PC-9 (cell line): ENCODE measurements around the gene MCEMP1. TPM values are rescaled to one million over a fixed set of nuclear protein-coding genes. Genes with fewer than 3 reads are reported as not detected.

Experiments
- BruUV-seq: library from RNA; stranded (reverse); fragments of 400-500 nt; replicated peaks from 2 replicates; lab custom pipeline; 2021; lab: Mats Ljungman, UMichigan
- CTCF ChIA-PET: fragments of 300-600 bp; sonication (Branson Sonifier 250); formaldehyde crosslinking; loops from one replicate; lab custom pipeline; 2022; ENCODE audit warnings: antibody characterized with exemption; lab: Charles Lee
- POLR2A ChIA-PET: fragments of 300-600 bp; sonication (Branson Sonifier 250); formaldehyde crosslinking; loops from one replicate; lab custom pipeline; 2022; ENCODE audit warnings: antibody characterized with exemption; ENCODE audit not compliant: unreplicated experiment; lab: Charles Lee
- DNase-seq, 2 experiments: peaks; one replicate each; pipeline versions ENCODE4 v3.0.0 to v3.0.0-alpha.2; 2015 to 2022; ENCODE audit warnings: mixed read lengths in 1 of 2
- H2AFZ ChIP-seq: fragments of 200-600 bp; sonication (generic); 2 replicates; pipeline ENCODE4 v1.8.1; 2017; ENCODE audit warnings: antibody characterized with exemption
- H3F3A ChIP-seq: fragments of 200-600 bp; sonication (generic); 2 replicates; pipeline ENCODE4 v1.8.1; 2017; ENCODE audit warnings: antibody characterized with exemption, mild to moderate bottlenecking, low read depth; ENCODE audit not compliant: insufficient read depth
- H3K27ac ChIP-seq: fragments of 200-600 bp; sonication (generic); 2 replicates; pipeline ENCODE4 v1.6.1; 2016; ENCODE audit warnings: mixed run types
- H3K27me3 ChIP-seq: fragments of 200-600 bp; sonication (generic); 2 replicates; pipeline ENCODE4 v1.6.1; 2016; ENCODE audit warnings: low read depth, mixed run types; ENCODE audit not compliant: insufficient read depth
- H3K36me3 ChIP-seq: fragments of 200-600 bp; sonication (generic); 2 replicates; pipeline ENCODE4 v1.6.1; 2016; ENCODE audit warnings: low read depth, mixed run types
- H3K4me1 ChIP-seq: fragments of 200-600 bp; sonication (generic); replicated peaks from 2 replicates; pipeline ENCODE4 v1.6.1; 2016; ENCODE audit warnings: mixed run types; ENCODE audit not compliant: insufficient read depth
- H3K4me2 ChIP-seq: fragments of 200-600 bp; sonication (generic); 2 replicates; pipeline ENCODE4 v1.6.1; 2017; ENCODE audit warnings: mixed run types
- H3K4me3 ChIP-seq: fragments of 200-600 bp; sonication (generic); 2 replicates; pipeline ENCODE4 v1.6.1; 2016; ENCODE audit warnings: mixed run types
- H3K79me2 ChIP-seq: fragments of 200-600 bp; sonication (generic); 2 replicates; pipeline ENCODE4 v1.6.1; 2017; ENCODE audit warnings: low read depth, mixed run types
- H3K9me2 ChIP-seq: fragments of 200-600 bp; sonication (generic); 2 replicates; pipeline ENCODE4 v1.8.1; 2017; ENCODE audit warnings: mild to moderate bottlenecking; ENCODE audit not compliant: insufficient read depth
- H3K9me3 ChIP-seq: fragments of 200-600 bp; sonication (generic); 2 replicates; pipeline ENCODE4 v1.8.1; 2016; ENCODE audit warnings: low read depth; ENCODE audit not compliant: insufficient read depth
- H4K20me1 ChIP-seq: fragments of 200-600 bp; sonication (generic); 2 replicates; pipeline ENCODE4 v1.8.1; 2017; ENCODE audit not compliant: insufficient read depth
- EZH2 ChIP-seq: fragments of 200-600 bp; sonication (generic); IDR thresholded peaks from 2 replicates; pipeline ENCODE4 v1.8.0; 2017; ENCODE audit warnings: antibody characterized with exemption, low read depth
- intact Hi-C: fragments of 100-400 bp; cut with micrococcal nuclease; formaldehyde crosslinking; loops from one replicate; pipeline ENCODE4 v1.10.0; 2022; ENCODE audit not compliant: unreplicated experiment
- total RNA-seq: library from RNA; stranded (reverse); gene quantifications from 2 replicates; pipeline ENCODE4 v1.2.3, GENCODE V29; 2021
- TF ChIP-seq, protein P1 (sequence below): fragments of 200-600 bp; sonication (generic); conservative IDR thresholded peaks from 2 replicates; pipeline ENCODE4 v1.6.1; 2017; ENCODE audit warnings: mixed run types, antibody characterized with exemption, mild to moderate bottlenecking, moderate library complexity

The MCEMP1 gene
- total RNA-seq, 1 experiment from 2014 or later, result not detected

DNA sequence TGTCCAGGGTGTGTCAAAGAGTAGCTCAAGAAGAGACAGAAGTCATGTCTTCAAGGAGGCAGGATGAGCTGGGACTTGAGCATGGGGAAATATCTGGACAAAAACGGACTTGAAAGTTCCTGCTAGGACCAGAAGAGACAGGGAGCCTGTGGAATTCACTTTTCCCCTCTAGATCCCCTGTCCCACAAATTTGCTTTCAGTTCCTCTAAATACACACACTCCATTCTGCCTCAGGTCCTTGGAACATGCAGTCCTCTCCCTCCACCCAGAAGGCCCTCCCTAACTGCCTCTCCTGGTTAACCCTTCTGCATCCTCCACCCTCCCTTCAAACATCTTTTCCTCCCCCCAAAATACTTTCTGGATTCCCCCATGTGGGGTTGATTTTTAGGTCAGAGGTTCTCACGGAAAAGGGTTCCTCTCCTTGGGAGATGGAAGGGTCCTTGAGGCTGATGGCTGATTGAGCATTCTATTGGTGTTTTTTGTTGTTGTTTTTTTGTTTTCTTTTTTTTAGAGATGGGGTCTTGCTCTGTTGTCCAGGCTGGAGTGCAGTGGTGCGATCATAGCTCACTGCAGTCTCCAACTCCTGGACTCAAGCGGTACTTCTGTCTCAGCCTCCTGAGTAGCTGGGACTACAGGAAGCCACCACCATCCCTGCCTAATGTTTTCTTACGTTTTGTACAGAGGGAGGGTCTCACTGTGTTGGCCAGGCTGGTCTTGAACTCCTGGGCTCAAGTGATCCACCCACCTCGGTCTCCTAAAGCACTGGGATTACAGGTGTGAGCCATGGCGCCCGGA is 14.9 kb upstream of the MCEMP1 start:
- ChIA-PET CTCF (no interaction called here), POLR2A (no interaction called here)
- Histone ChIP-seq H4K20me1 (no peaks in the 10 kb centered on the region), H2AFZ (no peak overlapping the region), H3K9me2 (no peaks in the 10 kb centered on the region), H3K4me2 (no peak overlapping the region), H3K79me2 (no peaks in the 10 kb centered on the region), H3K9me3 (no peaks in the 10 kb centered on the region), H3K4me1 (no peaks in the 10 kb centered on the region), H3K27ac (no peak overlapping the region), H3F3A (no peaks in the 10 kb centered on the region; the same call in 1 of the 2 replicates), H3K27me3 (peaks cover 32% of the 10 kb centered on the region), H3K36me3 (no peaks in the 10 kb centered on the region), H3K4me3 (no peak overlapping the region)
- DNase-seq, result no peak
- no TSS peak for BruUV-seq
- TF ChIP-seq, protein P1, sequence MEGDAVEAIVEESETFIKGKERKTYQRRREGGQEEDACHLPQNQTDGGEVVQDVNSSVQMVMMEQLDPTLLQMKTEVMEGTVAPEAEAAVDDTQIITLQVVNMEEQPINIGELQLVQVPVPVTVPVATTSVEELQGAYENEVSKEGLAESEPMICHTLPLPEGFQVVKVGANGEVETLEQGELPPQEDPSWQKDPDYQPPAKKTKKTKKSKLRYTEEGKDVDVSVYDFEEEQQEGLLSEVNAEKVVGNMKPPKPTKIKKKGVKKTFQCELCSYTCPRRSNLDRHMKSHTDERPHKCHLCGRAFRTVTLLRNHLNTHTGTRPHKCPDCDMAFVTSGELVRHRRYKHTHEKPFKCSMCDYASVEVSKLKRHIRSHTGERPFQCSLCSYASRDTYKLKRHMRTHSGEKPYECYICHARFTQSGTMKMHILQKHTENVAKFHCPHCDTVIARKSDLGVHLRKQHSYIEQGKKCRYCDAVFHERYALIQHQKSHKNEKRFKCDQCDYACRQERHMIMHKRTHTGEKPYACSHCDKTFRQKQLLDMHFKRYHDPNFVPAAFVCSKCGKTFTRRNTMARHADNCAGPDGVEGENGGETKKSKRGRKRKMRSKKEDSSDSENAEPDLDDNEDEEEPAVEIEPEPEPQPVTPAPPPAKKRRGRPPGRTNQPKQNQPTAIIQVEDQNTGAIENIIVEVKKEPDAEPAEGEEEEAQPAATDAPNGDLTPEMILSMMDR, result no peak
- no peak for TF ChIP-seq EZH2
- intact Hi-C loops, result no loop called here

DNA sequence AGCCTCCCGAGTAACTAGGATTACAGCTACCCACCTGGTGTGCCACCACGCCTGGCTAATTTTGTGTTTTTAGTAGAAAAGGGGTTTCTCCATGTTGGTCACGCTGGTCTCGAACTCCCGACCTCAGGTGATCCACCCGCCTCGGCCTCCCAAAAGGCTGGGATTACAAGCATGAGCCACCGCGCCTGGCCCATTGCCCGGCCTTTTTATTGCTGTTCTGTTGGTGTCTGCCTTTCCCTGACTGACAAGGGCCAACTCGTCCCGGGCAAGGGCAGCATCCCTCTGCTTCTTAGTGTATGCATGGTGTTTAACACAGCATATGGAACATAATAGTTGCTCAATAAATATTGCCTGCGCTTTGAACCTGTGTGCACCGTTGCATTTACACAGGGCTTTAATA is 14.2 kb upstream of the MCEMP1 start:
- Histone ChIP-seq H4K20me1 (no peaks in the 10 kb centered on the region), H3F3A (no peaks in the 10 kb centered on the region), H3K4me2 (no peak overlapping the region), H3K4me3 (no peak overlapping the region), H3K36me3 (no peaks in the 10 kb centered on the region), H3K9me2 (no peaks in the 10 kb centered on the region), H3K79me2 (no peaks in the 10 kb centered on the region), H2AFZ (no peak overlapping the region), H3K4me1 (no peaks in the 10 kb centered on the region), H3K9me3 (no peaks in the 10 kb centered on the region), H3K27ac (no peak overlapping the region), H3K27me3 (peaks cover 38% of the 10 kb centered on the region)
- TF ChIP-seq, protein P1, result no peak
- TF ChIP-seq EZH2, result no peak
- intact Hi-C loops, result no loop called here
- ChIA-PET CTCF (no interaction called here), POLR2A (no interaction called here)
- DNase-seq, result no peak
- BruUV-seq, result no TSS peak

DNA sequence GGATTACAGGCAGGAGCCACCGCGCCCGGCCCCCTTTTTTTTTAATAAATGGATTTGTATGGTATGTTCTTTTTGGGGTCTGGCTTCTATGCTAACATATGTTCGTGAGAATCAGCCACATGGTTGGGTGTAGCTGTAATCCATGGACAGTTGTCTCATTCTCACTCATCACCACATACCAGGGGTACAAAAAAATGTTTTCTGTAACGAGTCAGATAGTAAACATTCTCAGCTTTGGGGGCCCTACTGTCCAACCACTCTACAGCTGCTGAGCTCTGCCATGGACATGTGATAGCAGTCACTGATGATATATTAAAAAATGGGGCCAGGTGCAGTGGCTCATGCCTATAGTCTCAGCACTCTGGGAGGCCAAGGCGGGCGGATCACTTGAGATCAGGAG is 13.2 kb upstream of the MCEMP1 start:
- CTCF ChIA-PET, result no interaction called here
- H3K27ac ChIP-seq, result no peak overlapping the region
- no peaks in the 10 kb centered on the region for H3K4me1 ChIP-seq
- H3K4me3 ChIP-seq, result no peak overlapping the region
- H3K9me2 ChIP-seq, result no peaks in the 10 kb centered on the region
- TF ChIP-seq, protein P1, result no peak
- no peak for TF ChIP-seq EZH2
- H3K36me3 ChIP-seq, result no peaks in the 10 kb centered on the region
- POLR2A ChIA-PET, result interaction anchor here (0.6 kb wide), 1 partner anchor 8 kb away, joined by 5 read pairs; no protein-coding TSS in a partner anchor
- no TSS peak for BruUV-seq
- H3K9me3 ChIP-seq, result no peaks in the 10 kb centered on the region
- no peaks in the 10 kb centered on the region for H4K20me1 ChIP-seq
- DNase-seq, result no peak
- no peaks in the 10 kb centered on the region for H3K79me2 ChIP-seq
- H3K4me2 ChIP-seq, result no peak overlapping the region
- no peak overlapping the region for H2AFZ ChIP-seq
- intact Hi-C loops, result no loop called here
- peaks cover 48% of the 10 kb centered on the region for H3K27me3 ChIP-seq
- no peaks in the 10 kb centered on the region for H3F3A ChIP-seq
